GM21381 (cell line): ENCODE measurements around the gene SETD6.
"Not testable (repeated sequence)": the region's sequence is repeated elsewhere in the genome, so short reads cannot be mapped to it uniquely, and the experiment has no call there.

ENCODE experiments used
- ATAC-seq: cut with Tn5 transposase; IDR thresholded peaks from one replicate; pipeline ENCODE4 v1.9.1; 2021; ENCODE audit warnings: mild to moderate bottlenecking, moderate library complexity; ENCODE audit not compliant: unreplicated experiment

SETD6 gene

GRCh38 chr16:58537124-58537906 is 22.0 kb downstream of the SETD6 start:
- ATAC-seq = no peak

- ATAC-seq = no peak
These were observed 26.4 kb downstream of the SETD6 start for GRCh38 chr16:58541711-58542110.

- no peak for ATAC-seq
These were observed 27.0 kb downstream of the SETD6 start for GRCh38 chr16:58542291-58542690.

GRCh38 chr16:58543685-58544084 is 28.4 kb downstream of the SETD6 start:
- ATAC-seq = no peak

GRCh38 chr16:58548378-58548777 is 33.1 kb downstream of the SETD6 start:
- ATAC-seq = no peak

- ATAC-seq = no peak
These were observed 36.2 kb downstream of the SETD6 start for GRCh38 chr16:58551496-58551895.

- no peak for ATAC-seq
These were observed 41.4 kb downstream of the SETD6 start for GRCh38 chr16:58556678-58557077.

GRCh38 chr16:58563235-58563634 is 47.9 kb downstream of the SETD6 start:
- ATAC-seq = no peak

- no peak for ATAC-seq
These were observed 48.5 kb downstream of the SETD6 start for GRCh38 chr16:58563775-58564174.

GRCh38 chr16:58565697-58566096 is 50.4 kb downstream of the SETD6 start:
- not testable (repeated sequence) for ATAC-seq
